Measurements from ENCODE around the gene SMAP2. TPM values are rescaled to one million over a fixed set of nuclear protein-coding genes. Genes with fewer than 3 reads are reported as not detected.

SMAP2 gene
- total RNA-seq, 1 donor from 2014 or later: 6.4 TPM

GRCh38 chr1:40390857-40391256 lies 17.3 kb downstream of the SMAP2 start:
- DNase-seq (ENCODE audit: low read depth, low spot score): no peak

- no peak for DNase-seq (ENCODE audit: low read depth, low spot score)
Observed at GRCh38 chr1:40391688-40392145, 18.2 kb downstream of the SMAP2 start.

- no peak for DNase-seq (ENCODE audit: low read depth, low spot score)
Observed at GRCh38 chr1:40392221-40392620, 18.7 kb downstream of the SMAP2 start.

GRCh38 chr1:40393173-40393572 lies 19.6 kb downstream of the SMAP2 start:
- no peak for DNase-seq (ENCODE audit: low read depth, low spot score)

GRCh38 chr1:40394491-40395172 lies 21.1 kb downstream of the SMAP2 start:
- no peak for DNase-seq (ENCODE audit: low read depth, low spot score)

GRCh38 chr1:40395190-40396175 lies 22.0 kb downstream of the SMAP2 start:
- DNase-seq (ENCODE audit: low read depth, low spot score): no peak

GRCh38 chr1:40396420-40396819 lies 22.9 kb downstream of the SMAP2 start:
- DNase-seq (ENCODE audit: low read depth, low spot score): no peak

- no peak for DNase-seq (ENCODE audit: low read depth, low spot score)
Observed at GRCh38 chr1:40397258-40397657, 23.7 kb downstream of the SMAP2 start.

GRCh38 chr1:40399984-40400704 lies 26.6 kb downstream of the SMAP2 start:
- DNase-seq (ENCODE audit: low read depth, low spot score): no peak

GRCh38 chr1:40401473-40402201 lies 28.1 kb downstream of the SMAP2 start:
- DNase-seq (ENCODE audit: low read depth, low spot score): no peak

GRCh38 chr1:40404670-40405462 lies 31.3 kb downstream of the SMAP2 start:
- peak; percentile 29 for DNase-seq (ENCODE audit: low read depth, low spot score)

GRCh38 chr1:40405812-40406211 lies 32.3 kb downstream of the SMAP2 start:
- no peak for DNase-seq (ENCODE audit: low read depth, low spot score)

- no peak for DNase-seq (ENCODE audit: low read depth, low spot score)
Observed at GRCh38 chr1:40407453-40407852, 33.9 kb downstream of the SMAP2 start.

GRCh38 chr1:40409467-40409866 lies 35.9 kb downstream of the SMAP2 start:
- DNase-seq (ENCODE audit: low read depth, low spot score): no peak

- DNase-seq (ENCODE audit: low read depth, low spot score): peak; percentile 44
Observed at GRCh38 chr1:40411294-40411693, 37.8 kb downstream of the SMAP2 start.

- no peak for DNase-seq (ENCODE audit: low read depth, low spot score)
Observed at GRCh38 chr1:40411843-40412242, 38.3 kb downstream of the SMAP2 start.

- DNase-seq (ENCODE audit: low read depth, low spot score): no peak
Observed at GRCh38 chr1:40413527-40414252, 40.2 kb downstream of the SMAP2 start.

GRCh38 chr1:40414331-40414730 lies 40.8 kb downstream of the SMAP2 start:
- DNase-seq (ENCODE audit: low read depth, low spot score): no peak

- no peak for DNase-seq (ENCODE audit: low read depth, low spot score)
Observed at GRCh38 chr1:40416709-40417108, 43.2 kb downstream of the SMAP2 start.

Measured in pulmonary artery endothelial cell (primary cell).